ENCODE measurements around the gene ACP2. TPM values are rescaled to one million over a fixed set of nuclear protein-coding genes. Genes with fewer than 3 reads are reported as not detected.
"Not testable (repeated sequence)": the region's sequence is repeated elsewhere in the genome, so short reads cannot be mapped to it uniquely, and the experiment has no call there.

Gene ACP2
- total RNA-seq, 4 donors from 2014 or later: 20.2 to 38.9 (median 21.9) TPM

DNA sequence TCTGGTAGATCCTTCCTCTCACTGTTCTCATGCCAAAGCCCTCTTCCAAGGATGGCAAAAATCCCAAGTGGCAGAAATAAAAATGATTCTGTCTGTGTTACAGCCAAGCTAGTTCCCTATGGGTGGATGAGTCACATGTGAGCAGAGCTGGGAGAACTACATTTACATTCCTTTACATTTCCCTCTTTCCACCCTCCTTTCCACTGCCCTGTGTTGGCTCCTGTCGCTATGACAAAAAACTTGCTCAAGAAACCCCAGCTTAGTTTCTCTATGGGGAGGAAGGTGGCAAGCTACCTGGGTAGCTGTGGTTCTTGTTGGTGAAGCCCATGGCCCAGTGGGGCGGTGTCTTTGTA, 44.0 kb downstream of the ACP2 start:
- TF ChIP-seq POLR2A (IDR thresholded peaks at IDR 0.05) (no peak), CTCF (IDR thresholded peaks at IDR 0.05) (no peak)
- no peak for DNase-seq (ENCODE audit: low spot score in 2 of 2)
- intact Hi-C loops (cut with DNase I; ENCODE audit: low total_unique reads): no loop called here
- WGBS, 2 donors: 33 to 42% methylated on average over 2 of the region's 2 CpGs
- no peak overlapping the region for H3K4me3 ChIP-seq (ENCODE audit: low read depth, poor library complexity, severe bottlenecking)

- TF ChIP-seq CTCF (IDR thresholded peaks at IDR 0.05) (no peak), POLR2A (IDR thresholded peaks at IDR 0.05) (no peak)
- DNase-seq (ENCODE audit: low spot score in 2 of 2): no peak
- intact Hi-C loops (cut with DNase I; ENCODE audit: low total_unique reads): no loop called here
- 79 to 83% methylated on average over 5 of the region's 5 CpGs for WGBS, 2 donors
- H3K4me3 ChIP-seq (ENCODE audit: low read depth, poor library complexity, severe bottlenecking): no peak overlapping the region
Measured at GRCh38 chr11:47202576-47202975, 46.0 kb downstream of the ACP2 start.

DNA sequence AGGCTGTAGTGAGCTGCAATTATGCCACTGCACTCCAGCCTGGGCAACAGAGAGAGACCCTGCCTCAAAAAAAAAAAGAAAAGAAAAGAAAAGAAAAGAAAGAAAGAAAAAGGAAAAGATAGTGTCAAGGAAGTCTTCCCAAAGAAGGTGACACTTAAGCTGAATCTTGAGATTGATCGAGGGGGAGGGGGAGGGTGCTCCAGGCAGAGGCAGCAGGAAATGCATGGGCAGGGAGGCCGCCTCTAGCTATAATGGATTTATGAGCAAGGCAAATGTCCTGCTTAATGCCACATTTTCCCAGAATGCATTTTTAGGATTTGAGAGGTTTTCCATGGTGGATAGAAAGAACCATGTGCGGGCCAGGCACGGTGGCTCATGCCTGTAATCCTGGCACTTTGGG, 47.6 kb downstream of the ACP2 start:
- intact Hi-C loops (cut with DNase I; ENCODE audit: low total_unique reads): no loop called here
- TF ChIP-seq CTCF (IDR thresholded peaks at IDR 0.05): no peak
- DNase-seq (ENCODE audit: low spot score in 2 of 2): no peak
- no peak overlapping the region for H3K4me3 ChIP-seq (ENCODE audit: low read depth, poor library complexity, severe bottlenecking)
- WGBS, 2 donors: 81 to 84% methylated on average over 4 of the region's 4 CpGs

- DNase-seq (ENCODE audit: low spot score in 2 of 2); intact Hi-C loops (cut with DNase I; ENCODE audit: low total_unique reads); H3K4me3 ChIP-seq (ENCODE audit: low read depth, poor library complexity, severe bottlenecking): not testable (repeated sequence)
- WGBS, 2 donors: 92 to 94% methylated on average over 9 of the region's 9 CpGs
Measured at GRCh38 chr11:47198161-47198560, 50.5 kb downstream of the ACP2 start.

GRCh38 chr11:47192111-47192510, 56.5 kb downstream of the ACP2 start:
- DNase-seq (ENCODE audit: low spot score in 2 of 2): no peak
- 84 to 88% methylated on average over 4 of the region's 4 CpGs for WGBS, 2 donors
- intact Hi-C loops (cut with DNase I; ENCODE audit: low total_unique reads): no loop called here
- H3K4me3 ChIP-seq (ENCODE audit: low read depth, poor library complexity, severe bottlenecking): no peak overlapping the region
- TF ChIP-seq CTCF (IDR thresholded peaks at IDR 0.05) (no peak), POLR2A (IDR thresholded peaks at IDR 0.05) (no peak)

DNA sequence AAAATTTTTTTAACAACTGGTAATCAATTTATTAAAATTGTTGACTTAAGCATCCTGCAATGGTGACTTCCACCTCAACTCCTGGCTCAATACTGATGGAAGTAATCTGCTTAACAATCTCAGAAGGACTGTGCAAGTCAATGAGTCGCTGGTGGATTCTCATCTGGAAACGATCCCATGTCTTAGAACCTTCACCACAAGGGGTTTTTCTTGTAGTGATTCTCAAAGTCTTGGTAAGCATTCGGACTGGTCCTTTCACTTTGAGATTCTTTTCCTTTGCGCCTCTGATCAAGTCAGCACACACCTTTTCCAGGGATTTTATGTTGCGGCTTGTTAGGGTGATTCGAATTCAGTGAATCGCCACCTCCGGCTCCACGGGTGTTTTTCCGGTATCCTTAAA, 57.5 kb downstream of the ACP2 start:
- DNase-seq (ENCODE audit: low spot score in 2 of 2): not testable (repeated sequence)

More for the DNA sequence above, 57.5 kb downstream of the ACP2 start:
- intact Hi-C loops (cut with DNase I; ENCODE audit: low total_unique reads); H3K4me3 ChIP-seq (ENCODE audit: low read depth, poor library complexity, severe bottlenecking): not testable (repeated sequence)
- 68 to 71% methylated on average over 10 of the region's 10 CpGs for WGBS, 2 donors

Other genes with a start within 250 kb of the ACP2 start
- 100 to 1,000 TPM; 105 to 239 (median 157) TPM for gene ARFGAP2, start 71.9 kb downstream of the ACP2 start, total RNA-seq
- 10 to 100 TPM; 47.7 to 73.5 (median 58.4) TPM for gene PACSIN3, start 62.4 kb downstream of the ACP2 start, total RNA-seq
- 10 to 100 TPM; 53.2 to 85.7 (median 66.0) TPM for gene DDB2, start 33.8 kb downstream of the ACP2 start, total RNA-seq
- 10 to 100 TPM; 18.5 to 34.6 (median 23.4) TPM for gene NR1H3, start 9.2 kb upstream of the ACP2 start, total RNA-seq
- gene MADD, start 21.3 kb upstream of the ACP2 start, total RNA-seq: 10 to 100 TPM; 43.2 to 65.5 (median 51.5) TPM
- not detected for gene MYBPC3, start 103.9 kb upstream of the ACP2 start, total RNA-seq
- 10 to 100 TPM in 2 of 4 donors, 1 to 10 TPM in 2; 7.7 to 13.4 (median 10.6) TPM for gene SPI1, start 129.7 kb upstream of the ACP2 start, total RNA-seq
- 10 to 100 TPM; 22.9 to 59.2 (median 46.4) TPM for gene SLC39A13, start 159.8 kb upstream of the ACP2 start, total RNA-seq
- gene PSMC3, start 177.6 kb upstream of the ACP2 start, total RNA-seq: 100 to 1,000 TPM in 3 of 4 donors, 10 to 100 TPM in 1; 81.0 to 164 (median 118) TPM
- under 1 TPM in 1 of 4 donors, not detected in 3; 0.49 TPM for gene RAPSN, start 200.3 kb upstream of the ACP2 start, total RNA-seq